H1 (cell line): ENCODE data around the gene LIG1. TPM values are rescaled to one million over a fixed set of nuclear protein-coding genes. Genes with fewer than 3 reads are reported as not detected.

Experiments
- CTCF ChIA-PET: fragments of 300-600 bp; sonication (Branson Sonifier 250); formaldehyde crosslinking; loops from one replicate; lab custom pipeline; 2021; ENCODE audit not compliant: partially characterized antibody; lab: Charles Lee
- POLR2A ChIA-PET: fragments of 300-600 bp; sonication (Branson Sonifier 250); formaldehyde crosslinking; loops from one replicate; lab custom pipeline; 2021; ENCODE audit warnings: inconsistent platforms; ENCODE audit not compliant: partially characterized antibody; lab: Charles Lee
- DNase-seq, 2 experiments: peaks; one replicate each; pipeline versions ENCODE4 v3.0.0 to v3.0.0-alpha.2; 2010 to 2022; ENCODE audit warnings: low spot score in 2 of 2, low read depth in 1 of 2, mixed read lengths in 1 of 2
- FAIRE-seq: peaks from 2 replicates; lab custom pipeline; 2011; peaks lifted over from hg19 to GRCh38; lab: Jason Lieb, UNC
- H2AFZ ChIP-seq: 2 replicates; pipeline ENCODE4 v1.8.1; 2012; ENCODE audit warnings: low read length, inconsistent platforms
- H2AK5ac ChIP-seq: 2 replicates; pipeline ENCODE4 v1.6.1; 2013; ENCODE audit warnings: low read depth, low read length
- H2BK120ac ChIP-seq: replicated peaks from 2 replicates; pipeline ENCODE3; 2013; ENCODE audit warnings: low read depth, low read length, inconsistent platforms
- H2BK12ac ChIP-seq: 2 replicates; pipeline ENCODE4 v1.6.1; 2013; ENCODE audit warnings: low read depth, low read length
- H2BK15ac ChIP-seq: 2 replicates; pipeline ENCODE4 v1.6.1; 2013; ENCODE audit warnings: low read length
- H2BK20ac ChIP-seq: 2 replicates; pipeline ENCODE4 v1.6.1; 2013; ENCODE audit warnings: low read length
- H2BK5ac ChIP-seq: 2 replicates; pipeline ENCODE4 v1.6.1; 2013; ENCODE audit warnings: low read depth, low read length
- H3K14ac ChIP-seq: 2 replicates; pipeline ENCODE4 v1.6.1; 2013; ENCODE audit warnings: inconsistent platforms; ENCODE audit not compliant: insufficient read length
- H3K18ac ChIP-seq: 2 replicates; pipeline ENCODE4 v1.6.1; 2013; ENCODE audit warnings: low read length; ENCODE audit errors: extremely low read depth
- H3K23ac ChIP-seq: 2 replicates; pipeline ENCODE4 v1.6.1; 2013; ENCODE audit warnings: inconsistent platforms; ENCODE audit not compliant: insufficient read length
- H3K23me2 ChIP-seq: 2 replicates; pipeline ENCODE4 v1.6.1; 2013; ENCODE audit warnings: low read depth, low read length
- H3K27ac ChIP-seq: 2 replicates; pipeline ENCODE4 v1.6.1; 2011; ENCODE audit warnings: low read depth, low read length, inconsistent platforms
- H3K27me3 ChIP-seq, 4 experiments: replicated peaks in 1 of 4; 1 replicate in 1 of 4; 2 replicates in 3 of 4; pipeline versions ENCODE4 v1.6.1 to v1.8.1; 2011 to 2013; ENCODE audit warnings: low read length in 3 of 4, mild to moderate bottlenecking in 3 of 4, inconsistent platforms in 2 of 4, mixed read lengths in 2 of 4, moderate library complexity in 1 of 4; ENCODE audit not compliant: control insufficient read depth in 3 of 4, insufficient read depth in 3 of 4; ENCODE audit errors: extremely low read depth in 1 of 4
- H3K36me3 ChIP-seq, 4 experiments: 2 replicates each; pipeline versions ENCODE4 v1.6.1 to v1.8.1; 2011 to 2013; ENCODE audit warnings: mild to moderate bottlenecking in 4 of 4, low read length in 3 of 4, moderate library complexity in 2 of 4, control low read depth in 1 of 4, inconsistent platforms in 1 of 4; ENCODE audit not compliant: insufficient read depth in 4 of 4, control insufficient read depth in 2 of 4
- H3K4ac ChIP-seq: replicated peaks from 2 replicates; pipeline ENCODE3; 2013; ENCODE audit warnings: low read length, low read depth, mixed read lengths, inconsistent platforms; ENCODE audit not compliant: insufficient read length
- H3K4me1 ChIP-seq, 4 experiments: replicated peaks in 1 of 4; 1 replicate in 1 of 4; 2 replicates in 3 of 4; pipeline versions ENCODE4 v1.6.1 to v1.8.1; 2011 to 2013; ENCODE audit warnings: low read length in 3 of 4, inconsistent platforms in 2 of 4, mixed read lengths in 1 of 4; ENCODE audit not compliant: insufficient read depth in 4 of 4, control insufficient read depth in 3 of 4
- H3K4me2 ChIP-seq, 2 experiments: 2 replicates each; pipeline versions ENCODE4 v1.6.1 to v1.8.1; 2011 to 2013; ENCODE audit warnings: low read depth in 2 of 2, low read length in 2 of 2, control low read depth in 1 of 2, inconsistent platforms in 1 of 2, mild to moderate bottlenecking in 1 of 2; ENCODE audit not compliant: insufficient read depth in 1 of 2
- H3K4me3 ChIP-seq, 4 experiments: fragments of 200-600, 300-600 bp in 1 of 4; sonication (generic), shearing (Covaris generic), sonication (Bioruptor Twin) in 1 of 4; 2 replicates each; pipeline versions ENCODE4 v1.5.1 to v1.8.1; 2011 to 2016; ENCODE audit warnings: low read length in 4 of 4, low read depth in 3 of 4, control low read depth in 2 of 4, inconsistent platforms in 2 of 4, mild to moderate bottlenecking in 2 of 4, mixed read lengths in 1 of 4, moderate library complexity in 1 of 4; ENCODE audit not compliant: insufficient read depth in 2 of 4; ENCODE audit errors: extremely low read depth in 1 of 4
- H3K56ac ChIP-seq: replicated peaks from 2 replicates; pipeline ENCODE3; 2013; ENCODE audit warnings: low read depth, mild to moderate bottlenecking, mixed read lengths, low read length, inconsistent platforms; ENCODE audit not compliant: insufficient read length
- H3K79me1 ChIP-seq: 2 replicates; pipeline ENCODE4 v1.6.1; 2013; ENCODE audit warnings: low read depth, low read length, control low read depth
- H3K79me2 ChIP-seq, 2 experiments: 2 replicates each; pipeline versions ENCODE4 v1.6.1 to v1.8.1; 2012 to 2013; ENCODE audit warnings: low read length in 2 of 2, mild to moderate bottlenecking in 2 of 2, inconsistent platforms in 1 of 2; ENCODE audit not compliant: insufficient read depth in 2 of 2, control insufficient read depth in 1 of 2
- H3K9ac ChIP-seq, 4 experiments: replicated peaks in 1 of 4; 1 replicate in 1 of 4; 2 replicates in 3 of 4; pipeline versions ENCODE4 v1.6.1 to v1.8.1; 2011 to 2013; ENCODE audit warnings: low read depth in 3 of 4, low read length in 3 of 4, control low read depth in 2 of 4, mild to moderate bottlenecking in 2 of 4, moderate library complexity in 2 of 4, inconsistent platforms in 1 of 4; ENCODE audit errors: extremely low read depth in 1 of 4
- H3K9me3 ChIP-seq, 2 experiments: 2 replicates each; pipeline versions ENCODE4 v1.6.1 to v1.8.1; 2012 to 2013; ENCODE audit warnings: mild to moderate bottlenecking in 2 of 2, moderate library complexity in 2 of 2, control low read depth in 1 of 2, inconsistent platforms in 1 of 2, low read depth in 1 of 2, low read length in 1 of 2, mixed read lengths in 1 of 2; ENCODE audit not compliant: insufficient read depth in 2 of 2
- H4K20me1 ChIP-seq, 2 experiments: replicated peaks in 1 of 2; 2 replicates each; pipeline versions ENCODE3 to v1.8.1; 2011 to 2013; ENCODE audit warnings: inconsistent platforms in 2 of 2, low read length in 2 of 2, mild to moderate bottlenecking in 1 of 2; ENCODE audit not compliant: insufficient read depth in 2 of 2, control insufficient read depth in 1 of 2
- H4K5ac ChIP-seq: 2 replicates; pipeline ENCODE4 v1.6.1; 2013; ENCODE audit warnings: low read length, low read depth, mixed read lengths, inconsistent platforms; ENCODE audit not compliant: insufficient read length
- H4K8ac ChIP-seq: 2 replicates; pipeline ENCODE4 v1.8.0; 2013; ENCODE audit warnings: mild to moderate bottlenecking, moderate library complexity, low read length, inconsistent platforms; ENCODE audit not compliant: insufficient read depth; ENCODE audit errors: extremely low read depth
- H4K91ac ChIP-seq: replicated peaks from 2 replicates; pipeline ENCODE3; 2013; ENCODE audit warnings: low read length, mixed read lengths, inconsistent platforms; ENCODE audit not compliant: insufficient read length
- HDAC2 ChIP-seq, 2 experiments: fragments of 300-600 bp in 1 of 2; sonication (generic) in 1 of 2; IDR thresholded peaks; 2 replicates each; pipeline ENCODE4 v1.6.1; 2011 to 2012; ENCODE audit warnings: low read depth in 2 of 2, low read length in 2 of 2, mild to moderate bottlenecking in 2 of 2, moderate library complexity in 2 of 2, borderline replicate concordance in 1 of 2, inconsistent platforms in 1 of 2
- YY1 ChIP-seq: IDR thresholded peaks from 2 replicates; pipeline ENCODE4 v1.6.1; 2011; ENCODE audit warnings: low read depth, mild to moderate bottlenecking, low read length
- WGBS, 2 experiments: shearing (Covaris generic) in 1 of 2; methylation state at CpG; one replicate each; pipeline versions ENCODE4 v1.1.6 to v1.1.7; 2013 to 2015; ENCODE audit warnings: low lambda C conversion rate in 2 of 2, mixed read lengths in 2 of 2, inconsistent platforms in 1 of 2, low coverage in 1 of 2, missing lambda C conversion rate in 1 of 2; ENCODE audit not compliant: insufficient replicate concordance in 2 of 2, insufficient coverage in 1 of 2, insufficient read length in 1 of 2; ENCODE audit errors: extremely low coverage in 1 of 2, missing lambda C conversion rate in 1 of 2; 5-methylcytosine and 5-hydroxymethylcytosine counted together
- polyA plus RNA-seq, 7 experiments: library from polyadenylated mRNA; depleted of rRNA in 3 of 7; stranded (reverse) in 5 of 7; unstranded in 2 of 7; fragments of >200 nt in 5 of 7; fragments of 200-250 nt in 2 of 7; gene quantifications; 1 replicate in 5 of 7; 2 replicates in 1 of 7; 4 replicates in 1 of 7; pipeline versions ENCODE4 v1.2.1 to v1.2.3, GENCODE V29; 2011 to 2013; ENCODE audit warnings: missing spikeins in 2 of 7, mixed read lengths in 2 of 7
- total RNA-seq: library from RNA; stranded (reverse); fragmentation: NEBNext Ultra II Directional; extraction: Animal tissue kit (Norgen Biotek cat#: 25700); gene quantifications from 2 replicates; pipeline ENCODE4 v1.2.1, GENCODE V29; 2021

Gene LIG1
- total and polyA plus RNA-seq, 2 of the 8 experiments (the other 6 are each of a cell fraction or from before 2014, with no cell fraction given): 67.6 to 113 TPM

- H4K20me1 ChIP-seq: no peaks in the 10 kb centered on the region
- no peaks in the 10 kb centered on the region for H3K79me2 ChIP-seq
- H3K27ac ChIP-seq: no peak overlapping the region
- H3K23me2 ChIP-seq: peaks cover 2% of the 10 kb centered on the region; the same call in 1 of the 2 replicates
- no peak overlapping the region for H2AFZ ChIP-seq
- H2BK5ac ChIP-seq: no peak overlapping the region
- no peak for TF ChIP-seq YY1
- no peak for TF ChIP-seq HDAC2 (IDR thresholded peaks at IDR 0.05; ENCODE audit: borderline replicate concordance in 1 of 2, low read depth in 2 of 2, low read length in 2 of 2)
- TF ChIP-seq, all 59 proteins: peak for 0
- no peak for DNase-seq
- Histone ChIP-seq H2AK5ac (no peak overlapping the region), H3K36me3 (no peaks in the 10 kb centered on the region), H2BK15ac (no peak overlapping the region), H3K9ac (no peak overlapping the region), H2BK120ac (no peak overlapping the region), H3K23ac (no peak overlapping the region), H4K5ac (no peak overlapping the region), H4K8ac (no peak overlapping the region), H2BK12ac (no peak overlapping the region), H2BK20ac (no peak overlapping the region), H3K79me1 (no peaks in the 10 kb centered on the region), H3K4me2 (no peak overlapping the region), H3K4ac (no peak overlapping the region), H4K91ac (no peak overlapping the region), H3K18ac (no peak overlapping the region), H3K9me3 (no peaks in the 10 kb centered on the region), H3K14ac (no peak overlapping the region), H3K56ac (no peak overlapping the region), H3K4me1 (peaks cover 0 to 3% (median 0%) of the 10 kb centered on the region in 4 experiments; a peak in 2 of 7 replicates), H3K4me3 (no peak overlapping the region), H3K27me3 (no peaks in the 10 kb centered on the region)
- FAIRE-seq: no peak
- WGBS, 2 experiments: 87% methylated on average over 15 of the region's 15 CpGs; no CpG with 5 or more reads in 1 of the 2 experiments
- ChIA-PET POLR2A (interaction anchor here (0.8 kb wide), 1 partner anchor 9 kb away, joined by 3 read pairs; no protein-coding TSS in a partner anchor), CTCF (interaction anchor here (1.0 to 12.5 kb wide), 13 partner anchors 8 to 151 kb away, joined by 3 to 183 read pairs (median 4); no protein-coding TSS in a partner anchor)
Measured at GRCh38 chr19:48108997-48109782, 61.0 kb downstream of the LIG1 start.
